OCI-M1 (cell line): ENCODE results near the gene VSIG10.
A peak's percentile ranks its signal among the peaks of the same experiment; 100 is the strongest.

Experiments
- DNase-seq: peaks from one replicate; lab custom pipeline; 2025; lab: John Stamatoyannopoulos, UW

The VSIG10 gene

DNA sequence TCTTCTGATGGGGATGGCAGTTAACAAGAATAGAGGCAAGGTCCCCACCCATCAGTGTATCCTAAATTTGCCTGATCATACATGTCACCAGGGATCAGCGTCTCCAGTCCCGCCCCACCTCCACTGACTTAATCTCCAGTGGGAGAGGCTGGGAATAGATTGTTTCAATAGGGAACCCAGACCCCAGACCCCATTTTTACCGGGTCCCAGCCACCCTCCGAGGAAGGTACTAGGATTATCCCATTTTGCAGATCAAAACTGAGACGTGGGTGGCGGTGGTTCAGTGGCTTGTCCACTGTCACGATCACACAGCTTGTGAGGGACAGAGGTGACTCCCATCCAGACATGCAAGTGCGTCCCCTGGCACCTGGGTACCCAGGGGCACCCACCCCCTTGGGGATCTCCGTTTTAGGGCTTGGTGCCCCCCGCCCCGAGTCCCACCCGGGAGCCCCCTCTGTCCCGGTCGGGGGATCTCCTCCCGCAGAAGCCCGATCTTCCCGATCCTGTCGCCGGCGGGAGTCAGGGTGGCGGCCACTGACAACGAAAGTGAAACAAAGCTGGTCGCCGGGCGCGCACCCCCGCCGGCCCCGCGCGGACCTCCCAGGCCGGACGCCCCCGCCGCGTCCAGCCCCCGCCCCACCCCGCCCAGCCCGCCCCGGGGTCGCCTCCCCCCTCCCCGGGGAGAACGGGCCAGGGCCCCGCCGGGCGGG, 43.4 kb downstream of the VSIG10 start:
- peak; percentile 63 for DNase-seq

GRCh38 chr12:118059341-118060191, 44.2 kb downstream of the VSIG10 start:
- peak; percentile 45 for DNase-seq

GRCh38 chr12:118058881-118059280, 44.9 kb downstream of the VSIG10 start:
- no peak for DNase-seq

- no peak for DNase-seq
These were observed 45.6 kb downstream of the VSIG10 start for GRCh38 chr12:118058227-118058626.

DNA sequence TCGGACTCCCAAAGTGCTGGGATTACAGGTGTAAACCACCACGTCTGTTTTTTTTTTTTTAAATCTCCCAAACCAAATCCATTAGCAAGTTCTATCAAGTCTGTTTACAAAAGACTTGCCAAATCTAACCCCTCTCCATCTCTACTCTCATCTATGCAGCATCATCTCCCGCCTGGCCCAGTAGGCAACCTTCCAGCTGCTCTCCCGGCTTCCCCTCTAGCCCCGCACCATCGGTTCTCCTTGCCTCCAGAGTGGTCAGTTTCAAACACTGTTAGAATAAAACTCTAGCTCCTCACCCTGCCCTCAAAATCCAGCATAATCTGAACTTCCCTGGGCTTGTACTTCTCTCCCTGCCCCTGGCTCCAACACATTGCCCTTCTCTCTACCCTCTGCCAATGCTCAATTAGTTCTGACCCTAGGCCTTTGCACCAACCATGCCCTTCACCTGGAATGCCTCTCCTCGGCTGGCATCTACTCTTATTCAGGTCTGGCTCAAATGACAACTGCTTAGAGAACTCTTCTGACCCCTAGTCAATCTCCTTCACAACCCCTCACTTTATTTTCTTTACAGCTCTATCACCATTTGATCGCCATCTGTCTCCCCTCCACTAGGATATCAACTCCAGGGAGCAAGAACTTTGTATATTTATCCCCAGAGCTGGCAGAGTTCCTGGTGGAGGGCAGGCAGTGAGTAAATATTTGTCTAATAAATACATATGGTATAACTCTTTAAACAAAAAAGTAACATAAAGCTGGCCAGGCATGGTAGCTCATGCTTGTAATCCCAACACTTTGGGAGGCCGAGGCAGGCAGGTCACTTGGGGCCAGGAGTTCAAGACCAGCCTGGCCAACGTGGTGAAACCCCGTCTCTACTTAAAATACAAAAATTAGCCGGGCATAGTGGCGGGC, 47.7 kb downstream of the VSIG10 start:
- DNase-seq = no peak

- DNase-seq = peak; percentile 89
These were observed 48.7 kb downstream of the VSIG10 start for GRCh38 chr12:118055144-118055557.

DNA sequence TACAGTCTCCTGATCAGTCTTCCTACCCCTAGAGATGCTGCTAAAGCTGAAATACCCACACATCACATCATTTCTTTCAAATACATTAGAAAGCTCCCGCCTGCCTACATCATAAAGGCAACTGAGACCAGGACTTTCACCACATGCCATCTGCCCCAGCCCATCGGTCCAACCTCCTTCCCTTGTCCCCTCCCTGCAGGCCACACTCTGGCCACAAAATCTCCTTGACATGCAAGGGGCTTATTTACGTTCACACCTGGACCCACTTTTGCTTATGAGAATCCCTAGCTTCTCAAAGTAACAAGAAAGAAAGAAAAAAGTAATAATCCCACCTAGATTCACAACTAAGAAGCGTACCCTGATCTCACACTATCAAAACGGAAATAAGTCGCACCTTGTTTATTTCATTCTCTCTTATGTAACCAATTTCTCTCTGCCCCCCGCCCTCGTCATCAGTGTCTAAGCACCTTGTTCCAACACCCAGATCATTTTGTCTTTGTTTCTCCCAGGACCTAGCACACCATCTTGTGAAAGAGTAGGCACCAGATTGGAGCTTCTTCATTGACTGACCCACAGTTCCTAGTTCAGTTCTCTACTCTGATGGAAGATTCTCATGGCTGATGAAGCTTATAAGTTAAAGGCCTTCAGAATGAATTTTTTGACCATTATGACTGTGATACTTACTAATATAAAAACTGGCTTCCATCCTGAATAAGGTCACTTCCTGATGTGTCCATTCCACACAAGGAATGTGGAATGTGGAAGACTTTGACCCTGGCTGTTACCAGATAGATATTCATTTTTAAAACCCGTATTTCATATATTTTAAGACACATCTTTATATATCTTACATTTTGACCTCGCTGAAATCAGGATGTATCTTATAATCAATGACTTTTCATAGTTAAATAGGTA, 50.5 kb downstream of the VSIG10 start:
- no peak for DNase-seq

- DNase-seq = no peak
These were observed 51.3 kb downstream of the VSIG10 start for GRCh38 chr12:118052324-118053070.

GRCh38 chr12:118050972-118051910, 52.6 kb downstream of the VSIG10 start:
- no peak for DNase-seq

DNA sequence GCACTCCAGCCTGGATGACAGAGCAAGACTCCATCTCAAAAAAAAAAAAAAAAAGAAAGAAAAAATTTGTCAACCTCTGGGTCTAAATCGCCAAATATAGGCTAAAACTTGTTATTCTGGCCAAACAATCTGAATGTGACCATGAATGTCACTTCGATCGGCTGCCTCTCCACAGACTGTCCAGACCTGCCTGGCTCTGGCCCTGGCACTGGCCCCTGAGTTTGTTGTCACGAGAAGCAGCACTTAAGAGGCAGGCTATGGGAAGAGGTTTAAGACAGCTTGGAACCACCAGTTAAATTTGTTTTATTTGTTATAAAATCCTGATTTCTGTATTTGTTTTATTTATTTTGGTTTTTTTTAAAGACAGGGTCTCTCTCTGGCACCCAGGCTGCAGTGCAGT, 57.4 kb downstream of the VSIG10 start:
- DNase-seq = no peak

DNA sequence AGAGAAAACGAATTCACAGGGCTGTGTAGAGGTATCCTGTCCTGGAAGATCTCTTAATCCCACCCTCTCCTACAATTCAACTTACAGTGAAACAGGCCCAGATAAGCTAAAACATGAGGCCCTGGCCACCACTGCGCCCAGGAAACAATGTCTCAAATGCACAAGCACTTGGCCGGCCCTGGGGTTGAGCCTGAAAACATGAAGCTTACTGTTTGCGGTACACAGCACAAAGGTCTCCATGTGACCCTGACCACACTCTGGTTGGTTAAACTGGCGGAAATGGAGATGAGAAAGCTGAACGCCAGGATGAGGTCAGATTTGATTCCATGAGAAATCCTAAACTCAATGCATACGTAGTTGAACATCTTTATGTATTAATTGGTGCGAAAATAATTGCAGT, 59.2 kb downstream of the VSIG10 start:
- no peak for DNase-seq

DNA sequence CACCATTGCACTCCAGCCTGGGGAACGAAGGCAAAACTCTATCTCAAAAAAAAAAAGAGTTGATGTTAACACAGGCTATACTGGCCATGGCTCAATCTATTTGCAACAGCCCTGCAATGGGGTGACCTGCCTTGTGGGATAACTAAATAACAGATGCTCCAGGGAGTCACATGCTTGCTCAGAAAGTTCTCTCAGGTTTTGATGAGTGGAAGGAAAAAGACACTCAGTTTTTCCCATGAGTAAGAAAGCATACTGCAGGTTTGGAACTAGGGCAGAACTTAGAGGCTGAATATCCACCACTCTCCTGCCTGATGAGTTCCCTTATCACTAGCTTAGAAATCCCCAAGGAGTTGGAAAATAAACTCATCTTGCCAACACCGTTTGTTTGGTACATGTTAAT, 59.7 kb downstream of the VSIG10 start:
- DNase-seq = no peak

DNA sequence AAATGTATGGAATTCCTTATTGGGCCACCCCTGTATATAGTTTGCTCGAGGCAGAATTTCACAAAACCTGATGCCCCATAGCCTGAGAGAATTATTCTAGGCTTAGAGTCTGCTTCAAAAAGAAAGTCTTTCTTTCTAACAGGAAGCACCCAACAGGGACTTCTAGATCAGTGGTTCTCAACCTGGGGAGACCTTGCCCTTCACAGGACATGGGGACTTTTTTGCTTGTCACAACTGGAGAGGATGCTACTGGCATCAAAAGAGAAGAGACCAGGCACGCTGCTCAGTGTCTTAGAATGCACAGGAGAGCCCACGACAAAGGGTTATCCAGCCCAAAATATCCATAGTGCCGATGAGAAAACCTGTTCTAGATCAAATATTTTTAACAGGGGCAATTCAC, 61.7 kb downstream of the VSIG10 start:
- no peak for DNase-seq

- no peak for DNase-seq
These were observed 65.7 kb downstream of the VSIG10 start for GRCh38 chr12:118038137-118038536.

- DNase-seq = no peak
These were observed 67.0 kb downstream of the VSIG10 start for GRCh38 chr12:118036672-118037411.

DNA sequence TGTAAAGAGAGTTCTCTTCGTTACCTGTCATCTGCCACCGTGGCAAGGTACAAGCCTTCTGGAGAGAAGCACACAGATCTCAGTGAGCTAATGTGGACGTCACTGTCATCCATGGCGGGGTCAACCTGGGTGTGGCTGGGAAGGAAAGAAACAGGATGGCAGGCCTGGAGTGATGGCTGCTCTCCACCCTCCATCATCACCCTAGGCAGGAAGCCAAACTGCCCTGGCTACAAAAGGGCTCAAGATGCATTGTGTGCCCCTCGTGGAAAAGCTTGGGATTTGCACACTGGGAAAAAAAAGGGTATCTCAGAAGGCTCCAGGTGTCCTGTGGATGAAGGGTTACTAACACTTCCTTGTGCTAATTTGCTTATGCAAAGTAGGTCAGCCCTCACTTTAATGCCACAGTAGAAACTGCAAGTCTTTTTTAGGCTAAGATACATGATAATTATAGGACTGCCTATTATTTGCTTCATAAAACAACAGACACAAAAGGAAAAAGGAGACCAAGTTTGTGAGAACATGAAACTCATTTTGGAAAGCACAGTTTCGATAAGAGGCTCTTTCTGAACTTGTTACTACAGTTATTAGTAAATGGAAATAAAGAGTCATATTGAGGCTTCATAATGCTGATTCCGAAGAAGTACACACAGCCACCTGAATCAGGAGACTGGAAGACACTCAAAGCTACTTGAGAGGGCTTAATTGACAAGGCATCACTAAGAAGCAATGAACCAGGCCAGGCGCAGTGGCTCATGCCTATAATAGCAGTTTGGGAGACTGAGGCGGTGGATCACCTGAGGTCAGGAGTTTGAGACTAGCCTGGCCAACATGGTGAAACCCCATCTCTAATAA, 68.4 kb downstream of the VSIG10 start:
- no peak for DNase-seq

- peak; percentile 6 for DNase-seq
These were observed 69.2 kb downstream of the VSIG10 start for GRCh38 chr12:118034429-118035189.
